8988T (cell line): ENCODE results near the gene NLRP5.
A peak's percentile ranks its signal among the peaks of the same experiment; 100 is the strongest.
"Not testable (repeated sequence)": the region's sequence is repeated elsewhere in the genome, so short reads cannot be mapped to it uniquely, and the experiment has no call there.

ENCODE experiments used
- DNase-seq: peaks from one replicate; pipeline ENCODE4 v3.0.0; 2011

The NLRP5 gene

DNA sequence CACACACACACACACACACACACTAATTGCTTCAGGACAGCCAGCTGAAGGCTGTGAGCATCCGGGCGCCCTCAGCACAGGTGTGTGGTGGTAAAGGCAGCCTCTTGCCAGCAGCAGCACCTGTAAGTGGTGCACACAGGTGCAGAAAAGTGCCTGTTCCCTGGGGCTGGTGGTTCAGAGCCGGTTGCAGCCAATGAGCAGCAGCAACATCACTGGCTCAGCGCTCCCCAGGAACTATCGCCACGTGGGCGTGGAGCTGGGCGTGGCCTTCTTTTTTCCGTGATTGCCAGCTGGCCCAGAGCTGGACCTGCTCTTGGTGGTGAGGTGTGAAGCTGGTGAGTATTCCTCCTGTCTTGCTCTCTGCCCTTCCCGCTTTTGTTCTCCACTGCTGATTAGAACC lies at the start of gene NLRP5:
NLRP5 (plus strand) TSS at position 289 of the 400 bp plus-strand sequence.
- DNase-seq, result no peak

DNA sequence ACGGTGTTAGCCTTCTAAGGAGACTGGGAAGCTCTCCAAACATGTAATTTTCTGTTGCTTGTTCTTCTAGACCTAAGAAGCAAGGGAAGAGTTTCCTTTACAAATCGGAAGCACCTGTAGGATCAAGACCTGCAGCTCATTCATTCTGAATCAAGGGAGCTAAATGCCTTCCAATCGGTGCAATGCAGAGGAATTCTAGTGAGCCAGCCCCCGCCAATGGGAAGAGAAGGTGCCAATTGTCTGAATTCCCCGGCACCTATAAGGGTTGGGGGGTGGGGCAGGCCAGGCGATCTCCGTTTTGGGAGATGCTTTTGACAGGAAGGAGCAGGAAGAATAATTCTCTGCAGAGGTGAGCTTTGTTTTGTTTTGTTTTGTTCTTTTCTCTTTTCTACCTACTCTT lies 47.4 kb upstream of the NLRP5 start:
- DNase-seq, result no peak

DNA sequence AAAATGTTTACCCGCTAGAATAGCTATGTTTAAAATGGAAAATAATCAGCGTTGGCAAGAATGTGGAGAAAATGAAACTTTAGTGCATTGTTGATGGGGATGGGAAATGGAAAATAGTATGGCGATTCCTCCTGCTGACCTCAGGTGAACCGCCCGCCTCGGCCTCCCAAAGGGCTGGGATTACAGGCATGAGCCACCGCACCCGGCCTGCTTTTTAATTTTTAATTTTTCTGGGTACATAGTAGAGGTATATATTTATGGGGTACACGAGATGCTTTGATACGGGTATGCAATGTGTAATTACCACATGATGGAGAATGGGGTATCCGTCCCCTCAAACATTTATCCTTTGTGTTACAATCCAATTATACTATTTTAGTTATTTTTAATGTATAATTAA lies 46.3 kb upstream of the NLRP5 start:
- no peak for DNase-seq

DNA sequence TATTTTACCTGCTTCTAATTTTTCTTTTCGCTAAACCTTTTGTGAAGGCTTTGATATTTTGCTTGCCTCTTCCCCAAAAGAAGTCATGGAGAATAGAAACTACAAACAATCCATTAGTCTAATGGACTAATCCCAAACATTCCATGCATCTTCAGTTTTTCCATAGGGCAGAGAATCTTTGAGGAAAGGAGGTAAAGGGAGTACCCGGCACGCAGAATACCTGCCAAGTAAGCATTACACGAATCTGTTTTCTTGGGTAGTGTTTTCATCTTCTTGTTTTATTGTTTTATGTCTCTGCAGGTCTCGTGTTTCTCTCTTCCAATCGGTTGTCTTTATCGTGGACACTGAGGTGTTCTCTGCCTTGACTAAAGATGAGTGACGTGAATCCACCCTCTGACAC lies 39.0 kb upstream of the NLRP5 start, which contains the start of gene NLRP8:
NLRP8 (plus strand) TSS at position 301 of the 400 bp plus-strand sequence.
- no peak for DNase-seq

GRCh38 chr19:55950566-55950965 lies 36.0 kb upstream of the NLRP5 start:
- DNase-seq, result not testable (repeated sequence)

- DNase-seq, result no peak
Measured at GRCh38 chr19:55956431-55956830, 30.1 kb upstream of the NLRP5 start.

DNA sequence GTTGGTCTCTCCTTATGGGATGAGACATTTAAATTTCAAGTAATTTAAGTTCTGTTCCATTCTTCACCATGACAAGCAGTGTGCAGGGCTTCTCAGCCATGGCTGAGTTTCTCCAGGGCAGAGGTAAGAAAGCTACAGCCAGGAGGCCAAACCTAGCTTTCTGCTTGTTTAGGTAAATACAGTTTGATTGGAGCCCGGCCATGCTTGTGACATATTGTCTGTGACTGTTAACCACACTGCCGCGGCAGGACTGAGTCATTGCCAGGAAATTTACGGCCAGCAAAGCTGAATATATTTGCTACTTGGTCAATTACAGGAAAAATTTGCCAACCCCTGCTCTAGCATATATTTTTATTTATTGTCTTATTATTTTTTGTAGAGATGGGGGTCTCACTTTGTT lies 28.2 kb upstream of the NLRP5 start:
- no peak for DNase-seq

DNA sequence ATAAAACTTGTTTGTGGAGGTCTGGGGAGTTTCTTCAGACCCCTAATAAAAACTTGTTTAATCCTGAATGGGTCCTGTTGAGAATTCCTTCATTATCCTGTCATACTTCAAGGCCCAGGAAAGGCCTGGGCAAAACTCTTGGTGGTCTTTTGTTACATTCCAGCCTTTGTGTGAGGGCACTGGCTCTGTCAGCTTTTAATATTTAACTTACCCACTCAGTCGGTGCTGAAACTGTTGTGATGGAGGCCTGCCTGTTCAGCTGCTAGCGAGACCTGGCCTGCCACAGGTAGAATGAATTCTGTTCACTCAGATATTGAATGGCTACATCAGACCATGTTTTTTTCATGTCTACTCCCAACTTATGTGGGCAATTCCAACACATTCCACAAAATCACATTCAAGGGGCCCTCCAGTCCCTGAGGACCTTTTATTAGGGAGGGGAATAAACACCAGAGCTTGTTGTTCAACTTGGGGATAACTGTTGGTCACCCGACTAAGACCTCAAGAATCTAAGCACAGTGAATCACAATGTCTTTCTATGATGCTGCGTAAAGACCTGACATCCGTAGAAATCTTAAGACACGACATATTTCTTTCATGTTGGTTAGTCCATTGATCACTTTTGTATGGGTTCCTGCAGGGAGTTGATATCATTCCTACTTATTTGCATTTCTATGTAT lies 26.4 kb upstream of the NLRP5 start:
- DNase-seq, result no peak

- no peak for DNase-seq
Measured at GRCh38 chr19:55962186-55962585, 24.4 kb upstream of the NLRP5 start.

GRCh38 chr19:55973982-55974381 lies 12.6 kb upstream of the NLRP5 start:
- DNase-seq, result no peak

DNA sequence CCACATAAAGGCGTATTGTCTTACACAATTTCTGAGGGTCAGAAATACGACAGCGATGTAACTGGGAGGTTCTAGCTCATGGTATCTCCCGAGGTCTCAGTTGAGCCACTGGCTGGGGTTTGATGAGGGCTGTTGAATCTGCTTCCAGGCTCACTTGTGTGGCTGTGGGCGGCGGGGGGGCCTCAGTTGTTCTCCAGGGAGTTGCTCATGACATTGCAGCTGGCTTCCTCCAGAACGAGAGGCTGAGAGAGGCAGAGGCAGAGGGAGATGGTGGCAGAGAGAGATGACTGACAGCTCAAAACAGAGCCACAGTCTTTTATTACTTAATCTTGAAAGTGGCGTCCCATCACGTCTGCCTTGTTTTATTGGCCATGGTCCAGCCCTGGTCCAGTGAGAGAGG lies 6.2 kb upstream of the NLRP5 start:
- no peak for DNase-seq

DNA sequence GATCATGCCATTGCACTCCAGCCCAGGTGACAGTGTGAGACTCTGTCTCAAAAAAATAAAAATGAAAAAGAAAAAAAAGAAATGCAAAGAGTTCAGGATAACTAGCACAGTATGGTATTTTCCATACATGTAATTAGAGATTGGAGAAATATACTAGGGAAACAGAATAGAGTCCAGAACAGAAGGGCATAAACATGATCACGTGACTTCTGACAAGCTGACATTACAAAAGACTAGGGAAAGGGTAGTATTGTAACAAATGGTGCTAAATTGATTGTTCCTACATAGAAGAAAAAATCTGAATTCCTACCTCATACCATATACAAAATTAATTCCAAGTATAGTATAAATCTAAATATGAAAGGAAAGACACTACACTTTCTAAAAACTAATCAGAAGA lies 1.3 kb upstream of the NLRP5 start:
- DNase-seq, result no peak

GRCh38 chr19:55990831-55991230 lies 4.3 kb downstream of the NLRP5 start:
- DNase-seq, result no peak

DNA sequence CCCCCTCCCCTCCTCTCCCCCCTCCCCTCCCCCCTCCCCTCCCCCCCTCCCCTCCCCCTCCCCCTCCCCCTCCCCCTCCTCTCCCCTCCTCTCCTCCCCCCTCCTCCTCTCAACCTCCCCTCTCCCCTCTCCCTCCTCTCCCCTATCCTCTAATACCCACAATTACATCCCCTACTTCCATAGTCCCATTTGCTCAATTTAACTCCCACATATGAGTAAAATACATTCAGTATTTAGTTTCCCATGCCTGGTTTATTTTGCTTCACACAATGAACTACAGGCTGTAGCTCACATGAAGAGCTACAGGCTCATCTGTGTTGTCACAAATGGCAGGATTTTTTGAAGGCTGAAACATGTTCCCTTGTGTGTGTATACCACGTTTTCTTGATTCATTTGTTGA lies 6.9 kb downstream of the NLRP5 start:
- DNase-seq, result no peak

- DNase-seq, result no peak
Measured at GRCh38 chr19:56014765-56015164, 28.2 kb downstream of the NLRP5 start.

- no peak for DNase-seq
Measured at GRCh38 chr19:56015756-56016155, 29.2 kb downstream of the NLRP5 start.

- DNase-seq, result not testable (repeated sequence)
Measured at GRCh38 chr19:56019325-56019724, 32.8 kb downstream of the NLRP5 start.

DNA sequence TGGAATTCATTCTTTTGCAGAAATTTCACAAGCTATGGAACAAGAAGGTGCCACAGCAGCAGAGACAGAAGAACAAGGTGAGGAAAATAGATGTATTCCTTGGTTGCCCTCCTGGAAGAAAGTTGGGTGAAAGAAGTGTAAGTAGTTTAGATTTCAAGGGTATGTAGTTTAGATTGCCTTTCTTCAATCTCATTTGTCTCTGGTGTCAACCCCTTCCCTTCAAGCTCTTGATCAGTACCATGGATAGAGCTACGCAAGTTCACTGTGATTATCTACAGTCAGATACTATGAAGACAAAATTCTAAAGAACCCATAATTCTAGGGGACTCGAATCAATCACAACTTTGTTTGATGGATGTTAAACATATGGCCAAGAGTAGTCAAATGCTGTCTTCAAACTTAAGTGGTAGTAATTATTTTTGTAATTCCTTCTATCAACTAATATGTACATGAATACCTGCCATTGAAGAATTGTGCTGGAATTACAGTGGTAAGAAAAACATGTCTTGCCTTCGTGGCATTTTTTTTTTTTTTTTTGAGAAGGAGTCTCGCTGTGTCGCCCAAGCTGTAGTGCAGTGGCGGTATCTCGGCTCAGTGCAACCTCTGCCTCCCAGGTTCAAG lies 33.9 kb downstream of the NLRP5 start:
- DNase-seq, result not testable (repeated sequence)

GRCh38 chr19:56026769-56027168 lies 40.2 kb downstream of the NLRP5 start:
- DNase-seq, result no peak

DNA sequence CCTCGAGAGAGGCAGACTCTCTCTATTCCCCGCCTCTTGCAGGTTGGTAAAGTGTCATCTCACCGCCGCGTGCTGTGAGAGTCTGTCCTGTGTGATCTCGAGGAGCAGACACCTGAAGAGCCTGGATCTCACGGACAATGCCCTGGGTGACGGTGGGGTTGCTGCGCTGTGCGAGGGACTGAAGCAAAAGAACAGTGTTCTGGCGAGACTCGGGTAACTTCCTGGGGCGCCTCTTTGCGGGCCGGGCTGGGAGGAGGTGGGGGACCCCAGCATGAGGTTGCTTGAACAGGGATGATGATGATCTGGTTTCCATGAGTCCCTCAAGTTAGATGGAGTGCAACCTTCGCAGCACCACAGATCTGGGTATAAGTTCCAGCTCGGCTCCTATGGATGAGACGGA lies 67.0 kb downstream of the NLRP5 start:
- DNase-seq, result no peak

DNA sequence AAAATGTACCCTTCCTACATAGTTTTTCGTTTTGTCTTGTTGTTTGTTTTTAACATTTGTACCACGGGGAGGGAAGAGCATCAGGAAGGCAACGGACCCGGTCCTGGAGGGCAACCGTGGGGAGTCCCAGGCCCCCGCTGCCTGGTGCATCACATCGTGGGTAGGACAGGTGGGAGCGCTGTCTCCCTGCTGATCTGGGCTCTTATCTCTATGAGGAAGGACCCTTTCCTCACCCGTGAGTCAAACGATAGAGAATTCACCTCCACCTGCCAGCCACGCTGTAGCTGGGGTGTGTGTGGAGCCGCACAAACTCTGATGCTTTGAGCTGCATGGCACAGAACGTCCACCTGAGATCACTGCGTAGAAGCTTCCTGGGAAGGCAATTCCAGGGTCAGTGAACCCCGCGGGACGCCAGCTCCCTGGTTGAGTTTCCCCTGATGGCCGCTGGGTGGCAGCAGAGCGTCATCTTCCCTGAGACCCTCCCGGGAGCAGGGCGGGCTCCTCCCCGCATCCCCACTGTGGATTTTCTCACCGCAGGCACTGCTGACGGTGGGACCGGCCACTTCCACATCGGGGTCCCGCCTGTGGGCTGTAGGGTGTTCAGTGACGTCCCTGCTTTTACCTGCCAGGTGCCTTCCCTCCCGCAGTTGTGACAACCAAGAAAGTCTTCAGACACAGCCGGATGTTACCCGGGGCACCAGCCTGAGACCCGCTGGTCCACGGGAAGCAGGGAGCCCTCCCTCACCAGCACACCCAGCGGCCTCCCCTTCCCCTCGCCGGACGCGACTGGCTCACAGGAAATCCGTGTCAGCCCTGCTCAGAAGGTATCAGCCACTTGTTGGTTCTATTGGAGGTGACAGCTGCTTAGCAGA lies 79.8 kb downstream of the NLRP5 start:
- DNase-seq, result peak; percentile 47

DNA sequence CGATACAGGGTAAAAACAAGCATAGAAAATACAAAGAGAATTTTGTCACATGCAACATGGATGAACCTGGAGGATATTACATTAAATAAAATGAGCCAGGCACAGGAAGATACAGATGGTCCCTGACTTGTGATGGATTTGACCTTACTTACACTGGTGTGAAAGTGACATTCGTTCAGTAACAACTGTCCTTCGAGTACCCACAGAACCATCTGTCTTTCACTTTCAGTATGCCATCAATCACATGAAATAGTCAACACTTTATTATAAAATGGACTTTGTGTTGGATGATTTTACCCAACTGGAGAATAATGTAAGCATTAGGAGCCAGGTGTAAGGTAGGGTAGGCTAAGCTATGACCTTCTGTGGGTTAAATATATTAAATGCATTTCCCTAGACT lies 83.1 kb downstream of the NLRP5 start:
- DNase-seq, result no peak

GRCh38 chr19:56071151-56071550 lies 84.6 kb downstream of the NLRP5 start:
- DNase-seq, result peak; percentile 26

DNA sequence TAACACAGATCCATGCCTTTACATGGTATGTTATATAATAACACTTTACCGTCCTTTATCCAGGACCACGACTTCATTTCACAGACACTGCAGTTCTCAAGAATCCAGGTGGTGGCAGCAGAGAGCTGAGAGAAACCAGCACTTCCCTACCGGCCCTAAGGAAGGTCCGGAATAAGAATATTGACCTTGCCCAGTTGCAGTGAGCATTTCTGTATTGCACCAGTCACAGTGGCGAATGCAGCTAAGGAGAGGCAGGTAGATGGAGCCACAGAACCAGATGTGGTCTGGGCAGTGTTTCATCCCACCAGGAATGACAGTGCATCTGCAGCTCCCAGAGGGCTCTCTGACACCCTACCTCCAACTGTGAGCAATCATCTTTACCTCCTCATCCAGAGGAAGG lies 89.9 kb downstream of the NLRP5 start:
- DNase-seq, result peak; percentile 49
